ENCODE results near the gene GPALPP1.

DNA sequence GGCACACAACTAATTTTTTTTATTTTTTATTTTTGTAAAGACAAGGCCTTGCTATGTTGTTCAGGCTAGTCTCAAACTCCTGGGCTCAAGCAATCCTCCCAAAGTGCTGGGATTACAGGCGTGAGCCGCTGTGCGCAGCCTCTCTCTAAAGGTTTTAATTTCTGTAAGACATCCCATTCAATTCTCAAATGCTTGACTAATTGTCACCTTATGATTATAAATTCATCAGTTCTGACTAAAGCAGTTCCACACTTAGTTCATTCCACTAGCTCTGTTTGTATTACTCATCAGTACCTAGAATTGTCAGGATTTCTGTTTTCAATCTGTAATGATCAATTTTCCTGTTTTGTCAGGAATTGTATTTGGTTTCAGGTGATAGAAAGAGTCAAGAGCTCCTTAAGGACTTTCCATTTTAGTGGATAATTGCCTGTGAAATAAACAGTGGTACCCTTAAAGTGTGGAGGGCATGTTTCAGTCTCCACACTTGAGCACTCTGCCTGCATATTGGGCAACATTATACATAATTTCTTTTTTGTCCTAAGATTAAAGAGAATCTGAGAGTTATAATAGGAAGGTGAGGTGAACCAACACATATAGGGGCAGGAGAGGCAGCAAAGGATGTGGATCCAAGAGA, 27.6 kb downstream of the GPALPP1 start:
- TF ChIP-seq CTCF (conservative IDR thresholded peaks at IDR 0.05; ENCODE audit: low read depth, low read length) (no peak), EZH2 (IDR thresholded peaks at IDR 0.05; ENCODE audit: low read length, unreplicated experiment) (no peak)

Data from PC-3 (cell line).